Endothelial cell of umbilical vein (primary cell): ENCODE data around the gene FLNB. TPM values are rescaled to one million over a fixed set of nuclear protein-coding genes. Genes with fewer than 3 reads are reported as not detected.
A peak's percentile ranks its signal among the peaks of the same experiment; 100 is the strongest.

ENCODE experiments used
- BruUV-seq: library from RNA; stranded (reverse); fragments of 400-500 nt; replicated peaks from 2 replicates; lab custom pipeline; 2021; lab: Mats Ljungman, UMichigan
- CTCF ChIA-PET: fragments of 300-600, 350-600 bp; sonication (Branson Sonifier 250); formaldehyde crosslinking; loops from one replicate; lab custom pipeline; 2021; ENCODE audit warnings: antibody characterized with exemption, inconsistent platforms; lab: Charles Lee
- POLR2A ChIA-PET: fragments of 300-600, 350-600 bp; sonication (Branson Sonifier 250); formaldehyde crosslinking; loops from one replicate; lab custom pipeline; 2021; ENCODE audit warnings: antibody characterized with exemption, inconsistent platforms; lab: Charles Lee
- DNase-seq: peaks from one replicate; pipeline ENCODE4 v3.0.0-alpha.2; 2011; ENCODE audit warnings: low read depth, low spot score
- FAIRE-seq: peaks from 2 replicates; lab custom pipeline; 2011; peaks lifted over from hg19 to GRCh38; lab: Jason Lieb, UNC
- H2AFZ ChIP-seq: 2 replicates; pipeline ENCODE4 v1.6.0; 2012; ENCODE audit warnings: low read depth, low read length, control low read depth, inconsistent platforms
- H3K27ac ChIP-seq: 2 replicates; pipeline ENCODE4 v1.5.1; 2011; ENCODE audit warnings: low read depth, mild to moderate bottlenecking, control low read depth, low read length, moderate library complexity; ENCODE audit not compliant: insufficient read depth
- H3K27me3 ChIP-seq, 2 experiments: 2 replicates each; pipeline versions ENCODE4 v1.6.0 to v1.6.1; 2011; ENCODE audit warnings: low read length in 2 of 2, mixed read lengths in 1 of 2; ENCODE audit not compliant: control insufficient read depth in 2 of 2, insufficient read depth in 2 of 2
- H3K36me3 ChIP-seq, 2 experiments: 2 replicates in 1 of 2; 3 replicates in 1 of 2; pipeline ENCODE4 v1.5.1; 2011; ENCODE audit warnings: low read length in 2 of 2, mild to moderate bottlenecking in 1 of 2, moderate library complexity in 1 of 2; ENCODE audit not compliant: control insufficient read depth in 2 of 2, insufficient read depth in 2 of 2; ENCODE audit errors: extremely low read depth in 1 of 2
- H3K4me1 ChIP-seq: 3 replicates; pipeline ENCODE4 v1.5.1; 2011; ENCODE audit warnings: mild to moderate bottlenecking, low read length; ENCODE audit not compliant: control insufficient read depth, insufficient read depth; ENCODE audit errors: extremely low read depth
- H3K4me2 ChIP-seq: 2 replicates; pipeline ENCODE4 v1.6.1; 2011; ENCODE audit warnings: low read length, control low read depth, mixed read lengths; ENCODE audit not compliant: insufficient read depth
- H3K4me3 ChIP-seq, 3 experiments: fragments of 200-600 bp in 1 of 3; sonication (generic), shearing (Covaris generic) in 1 of 3; replicated peaks in 1 of 3; 2 replicates each; pipeline ENCODE4 v1.5.1; 2011 to 2016; ENCODE audit warnings: control low read depth in 3 of 3, low read length in 3 of 3, mild to moderate bottlenecking in 2 of 3, inconsistent platforms in 1 of 3, low read depth in 1 of 3, moderate library complexity in 1 of 3; ENCODE audit not compliant: insufficient read depth in 1 of 3
- H3K79me2 ChIP-seq: 2 replicates; pipeline ENCODE4 v1.6.0; 2012; ENCODE audit warnings: low read length, inconsistent platforms; ENCODE audit not compliant: control insufficient read depth, insufficient read depth
- H3K9ac ChIP-seq: replicated peaks from 2 replicates; pipeline ENCODE3; 2011; ENCODE audit warnings: low read length, control low read depth; ENCODE audit not compliant: insufficient read depth; ENCODE audit errors: extremely low read depth
- H3K9me1 ChIP-seq: replicated peaks from 3 replicates; pipeline ENCODE4 v1.6.0; 2011; ENCODE audit warnings: mild to moderate bottlenecking, low read length; ENCODE audit not compliant: control insufficient read depth, insufficient read depth; ENCODE audit errors: extremely low read depth
- H3K9me3 ChIP-seq: replicated peaks from 2 replicates; pipeline ENCODE4 v1.5.1; 2012; ENCODE audit warnings: low read length, inconsistent platforms; ENCODE audit not compliant: control insufficient read depth, insufficient read depth
- H4K20me1 ChIP-seq: replicated peaks from 2 replicates; pipeline ENCODE3; 2011; ENCODE audit warnings: mild to moderate bottlenecking, low read length; ENCODE audit not compliant: control insufficient read depth, insufficient read depth; ENCODE audit errors: extremely low read depth
- EZH2 ChIP-seq: IDR thresholded peaks from 2 replicates; pipeline ENCODE4 v1.6.1; 2012; ENCODE audit warnings: borderline replicate concordance, low read depth, mild to moderate bottlenecking, moderate library complexity, low read length, inconsistent platforms; ENCODE audit not compliant: severe bottlenecking
- FOS ChIP-seq: IDR thresholded peaks from 2 replicates; pipeline ENCODE4 v1.6.1; 2011; ENCODE audit warnings: mild to moderate bottlenecking, low read length, moderate library complexity, borderline replicate concordance; ENCODE audit not compliant: insufficient read depth
- GATA2 ChIP-seq: IDR thresholded peaks from 2 replicates; pipeline ENCODE4 v1.7.0; 2011; ENCODE audit warnings: low read depth, mild to moderate bottlenecking, moderate library complexity, mixed read lengths, low read length; ENCODE audit not compliant: insufficient read length, insufficient read depth
- JUN ChIP-seq: IDR thresholded peaks from 2 replicates; pipeline ENCODE4 v1.6.1; 2011; ENCODE audit warnings: borderline replicate concordance, low read depth; ENCODE audit not compliant: insufficient read length, insufficient read depth
- MYC ChIP-seq: IDR thresholded peaks from one replicate; pipeline ENCODE4 v1.6.1; 2011; ENCODE audit warnings: mild to moderate bottlenecking, low read depth, low read length
- POLR2A ChIP-seq: IDR thresholded peaks from 2 replicates; pipeline ENCODE4 v1.6.1; 2012; ENCODE audit warnings: low read depth, mild to moderate bottlenecking, control low read depth, low read length
- POLR2AphosphoS5 ChIP-seq: IDR thresholded peaks from 2 replicates; pipeline ENCODE4 v1.6.1; 2012; ENCODE audit warnings: low read depth, mild to moderate bottlenecking, control low read depth, low read length, moderate library complexity; ENCODE audit not compliant: insufficient read depth
- dilution Hi-C: fragments of 300-500 bp; cut with MboI; formaldehyde crosslinking; loops from one replicate; pipeline ENCODE4 v1.15.0; 2019; ENCODE audit warnings: low sequenced_read_pairs; ENCODE audit not compliant: extremely low pct_ligation_motif_present
- intact Hi-C: fragments of 100-400 bp; cut with micrococcal nuclease; formaldehyde crosslinking; loops from one replicate; pipeline ENCODE4 v1.10.0; 2022
- polyA plus RNA-seq, 4 experiments: library from polyadenylated mRNA; depleted of rRNA in 3 of 4; stranded (reverse) in 3 of 4; unstranded in 1 of 4; fragments of >200 nt; gene quantifications; 2 replicates each; pipeline versions ENCODE4 v1.2.1 to v1.2.3, GENCODE V29; 2011 to 2012; ENCODE audit warnings: missing spikeins in 1 of 4
- total RNA-seq: library from RNA; stranded (reverse); gene quantifications from 2 replicates; pipeline ENCODE4 v1.2.3, GENCODE V29; 2021
- TF ChIP-seq, protein P1 (sequence below): IDR thresholded peaks from 2 replicates; pipeline ENCODE4 v1.6.1; 2011; ENCODE audit not compliant: insufficient read depth, insufficient read length
- TF ChIP-seq, protein P2 (sequence below), 2 donors: IDR thresholded peaks; 1 replicate in 1 of 2; 2 replicates in 1 of 2; pipeline ENCODE4 v1.5.1; 2011; ENCODE audit warnings: low read length in 2 of 2, mild to moderate bottlenecking in 2 of 2, moderate library complexity in 2 of 2, control low read depth in 1 of 2, inconsistent platforms in 1 of 2, low read depth in 1 of 2; ENCODE audit not compliant: insufficient read depth in 1 of 2; ENCODE audit errors: extremely low read depth in 1 of 2

The FLNB gene
- total and polyA plus RNA-seq, 2 donors (not counting 3 experiments of a cell fraction or from before 2014, with no cell fraction given): 479 to 670 TPM

DNA sequence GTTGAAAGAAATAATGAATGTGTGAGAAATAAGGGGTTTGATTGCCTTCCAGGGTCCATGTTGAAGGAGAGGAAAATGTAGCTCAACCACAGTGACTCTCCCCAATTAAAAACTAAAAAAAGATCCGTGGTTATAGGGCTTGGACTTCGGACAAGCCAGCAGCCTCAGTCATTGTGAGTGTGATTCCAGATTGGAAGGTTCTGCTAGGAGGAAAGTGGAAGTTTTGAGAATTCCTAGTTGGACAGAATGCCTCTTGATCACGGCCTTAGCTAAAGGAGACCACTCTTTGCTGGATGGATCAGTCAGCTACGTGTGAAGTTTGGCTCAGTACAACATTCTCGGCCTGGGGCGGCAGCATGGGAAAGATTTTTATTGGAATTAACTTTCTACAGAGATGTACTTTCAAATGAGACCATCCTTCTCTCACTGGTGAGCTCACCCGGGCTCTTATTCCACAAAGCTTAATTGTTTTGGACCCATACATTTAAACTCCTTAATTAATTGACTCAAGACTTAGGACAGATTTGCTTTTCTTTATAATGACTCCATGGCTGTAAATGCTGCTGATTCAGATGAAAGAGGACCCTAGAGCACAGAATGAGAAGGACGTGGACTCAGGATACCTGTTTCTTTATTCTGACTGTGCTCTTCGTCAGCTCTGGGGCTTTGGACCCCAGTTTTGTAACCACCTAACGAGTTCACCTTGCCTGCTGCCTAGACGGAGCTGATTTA, 27.5 kb downstream of the FLNB start:
- FAIRE-seq (no peak), DNase-seq (no peak)
- ChIA-PET CTCF (interaction anchor here (1.3 kb wide), 1 partner anchor 16 kb away, joined by 6 read pairs; no protein-coding TSS in a partner anchor), POLR2A (no interaction called here)
- TF ChIP-seq, protein P1, sequence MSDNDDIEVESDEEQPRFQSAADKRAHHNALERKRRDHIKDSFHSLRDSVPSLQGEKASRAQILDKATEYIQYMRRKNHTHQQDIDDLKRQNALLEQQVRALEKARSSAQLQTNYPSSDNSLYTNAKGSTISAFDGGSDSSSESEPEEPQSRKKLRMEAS: no peak
- peak; percentile 14 for TF ChIP-seq POLR2AphosphoS5
- no peak for TF ChIP-seq POLR2A
- peaks cover 4% of the 10 kb centered on the region for H4K20me1 ChIP-seq
- H2AFZ ChIP-seq: no peak overlapping the region
- H3K9me1 ChIP-seq: no peaks in the 10 kb centered on the region
- peaks cover 5 to 6% of the 10 kb centered on the region in 2 experiments for H3K36me3 ChIP-seq
- peaks cover 21% of the 10 kb centered on the region for H3K4me1 ChIP-seq
- no peak overlapping the region for H3K27ac ChIP-seq
- H3K4me2 ChIP-seq: no peak overlapping the region
- H3K4me3 ChIP-seq: no peak overlapping the region
- dilution Hi-C loops: loop anchor here (25.0 kb wide), 1 partner anchor 98 kb away; no protein-coding TSS in a partner anchor
- H3K9me3 ChIP-seq: no peaks in the 10 kb centered on the region
- peaks cover 97% of the 10 kb centered on the region for H3K79me2 ChIP-seq
- no TSS peak for BruUV-seq
- intact Hi-C loops: no loop called here
- H3K27me3 ChIP-seq: no peaks in the 10 kb centered on the region
- no peak overlapping the region for H3K9ac ChIP-seq

- CTCF ChIA-PET: interaction anchor here (1.3 kb wide), 1 partner anchor 16 kb away, joined by 6 read pairs; no protein-coding TSS in a partner anchor
- DNase-seq (no peak), FAIRE-seq (peak; percentile 43)
- no peak overlapping the region for H3K4me2 ChIP-seq
- no peak overlapping the region for H3K9ac ChIP-seq
- TF ChIP-seq, protein P1: no peak
- no peak for TF ChIP-seq MYC
- TF ChIP-seq POLR2A: no peak
- TF ChIP-seq JUN: no peak
- no peak for TF ChIP-seq GATA2
- TF ChIP-seq, protein P2, sequence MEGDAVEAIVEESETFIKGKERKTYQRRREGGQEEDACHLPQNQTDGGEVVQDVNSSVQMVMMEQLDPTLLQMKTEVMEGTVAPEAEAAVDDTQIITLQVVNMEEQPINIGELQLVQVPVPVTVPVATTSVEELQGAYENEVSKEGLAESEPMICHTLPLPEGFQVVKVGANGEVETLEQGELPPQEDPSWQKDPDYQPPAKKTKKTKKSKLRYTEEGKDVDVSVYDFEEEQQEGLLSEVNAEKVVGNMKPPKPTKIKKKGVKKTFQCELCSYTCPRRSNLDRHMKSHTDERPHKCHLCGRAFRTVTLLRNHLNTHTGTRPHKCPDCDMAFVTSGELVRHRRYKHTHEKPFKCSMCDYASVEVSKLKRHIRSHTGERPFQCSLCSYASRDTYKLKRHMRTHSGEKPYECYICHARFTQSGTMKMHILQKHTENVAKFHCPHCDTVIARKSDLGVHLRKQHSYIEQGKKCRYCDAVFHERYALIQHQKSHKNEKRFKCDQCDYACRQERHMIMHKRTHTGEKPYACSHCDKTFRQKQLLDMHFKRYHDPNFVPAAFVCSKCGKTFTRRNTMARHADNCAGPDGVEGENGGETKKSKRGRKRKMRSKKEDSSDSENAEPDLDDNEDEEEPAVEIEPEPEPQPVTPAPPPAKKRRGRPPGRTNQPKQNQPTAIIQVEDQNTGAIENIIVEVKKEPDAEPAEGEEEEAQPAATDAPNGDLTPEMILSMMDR (IDR thresholded peaks at IDR 0.05; ENCODE audit: extremely low read depth in 1 of 2, insufficient read depth in 1 of 2, low read depth in 1 of 2, low read length in 2 of 2): no peak
- no peak for TF ChIP-seq EZH2
- TF ChIP-seq POLR2AphosphoS5: no peak
- TF ChIP-seq FOS: no peak
- H3K27me3 ChIP-seq: no peaks in the 10 kb centered on the region
- no peak overlapping the region for H3K27ac ChIP-seq
- no peaks in the 10 kb centered on the region for H3K9me1 ChIP-seq
- H4K20me1 ChIP-seq: peaks cover 4% of the 10 kb centered on the region
- POLR2A ChIA-PET: no interaction called here
- H3K4me3 ChIP-seq: no peak overlapping the region
- dilution Hi-C loops: loop anchor here (25.0 kb wide), 1 partner anchor 99 kb away; no protein-coding TSS in a partner anchor
- H3K9me3 ChIP-seq: no peaks in the 10 kb centered on the region
- intact Hi-C loops: no loop called here
- peaks cover 100% of the 10 kb centered on the region for H3K79me2 ChIP-seq
- BruUV-seq: no TSS peak
- no peak overlapping the region for H2AFZ ChIP-seq
- H3K36me3 ChIP-seq: peaks cover 5 to 6% of the 10 kb centered on the region in 2 experiments
- peaks cover 29% of the 10 kb centered on the region for H3K4me1 ChIP-seq
Observed at GRCh38 chr3:58036293-58037032, 28.2 kb downstream of the FLNB start.
